ENCODE results near the gene AKR1A1. TPM values are rescaled to one million over a fixed set of nuclear protein-coding genes. Genes with fewer than 3 reads are reported as not detected.

The AKR1A1 gene
- total and polyA plus RNA-seq, 2 of the 8 experiments (the other 6 are each of a cell fraction or from before 2014, with no cell fraction given): 344 to 435 TPM

- Histone ChIP-seq H4K5ac (ENCODE audit: insufficient read length, low read depth, low read length) (no peak overlapping the region), H3K23ac (ENCODE audit: insufficient read length) (no peak overlapping the region), H4K20me1 (replicated peaks in 1 of 2; ENCODE audit: control insufficient read depth in 1 of 2, insufficient read depth in 2 of 2, low read length in 2 of 2) (peaks cover 36 to 40% of the 10 kb centered on the region in 2 experiments), H3K4me1 (replicated peaks in 1 of 4; ENCODE audit: control insufficient read depth in 3 of 4, insufficient read depth in 4 of 4, low read length in 3 of 4) (peaks cover 0 to 12% (median 1%) of the 10 kb centered on the region in 4 experiments; a peak in 4 of 7 replicates), H2BK20ac (ENCODE audit: low read length) (no peak overlapping the region), H3K56ac (replicated peaks; ENCODE audit: insufficient read length, low read depth, low read length) (peak overlapping the region; percentile 0), H3K9me3 (ENCODE audit: insufficient read depth in 2 of 2, low read depth in 1 of 2, low read length in 1 of 2) (no peaks in the 10 kb centered on the region), H4K91ac (replicated peaks; ENCODE audit: insufficient read length, low read length) (no peak overlapping the region), H2BK5ac (ENCODE audit: low read depth, low read length) (peak overlapping the region; percentile 96; the same call in 1 of the 2 replicates), H3K36me3 (ENCODE audit: control insufficient read depth in 2 of 4, insufficient read depth in 4 of 4, low read length in 3 of 4) (peaks cover 0 to 17% (median 5%) of the 10 kb centered on the region in 4 experiments; a peak in 3 of 8 replicates), H2BK12ac (ENCODE audit: low read depth, low read length) (peak overlapping the region; percentile 93; the same call in 1 of the 2 replicates), H3K27me3 (replicated peaks in 1 of 4; ENCODE audit: control insufficient read depth in 3 of 4, extremely low read depth in 1 of 4, insufficient read depth in 3 of 4, low read length in 3 of 4) (no peaks in the 10 kb centered on the region), H3K14ac (ENCODE audit: insufficient read length) (no peak overlapping the region), H3K4ac (replicated peaks; ENCODE audit: insufficient read length, low read depth, low read length) (no peak overlapping the region), H3K9ac (replicated peaks in 1 of 4; ENCODE audit: extremely low read depth in 1 of 4, low read depth in 3 of 4, low read length in 3 of 4) (peak overlapping the region; percentile 98 to 100 (median 100)), H3K4me2 (ENCODE audit: insufficient read depth in 1 of 2, low read depth in 2 of 2, low read length in 2 of 2) (peak overlapping the region; percentile 78 to 93), H3K27ac (ENCODE audit: low read depth, low read length) (peak overlapping the region; percentile 97), H2BK15ac (ENCODE audit: low read length) (no peak overlapping the region), H2BK120ac (replicated peaks; ENCODE audit: low read depth, low read length) (no peak overlapping the region), H3K18ac (ENCODE audit: extremely low read depth, low read length) (no peak overlapping the region), H3K4me3 (ENCODE audit: extremely low read depth in 1 of 4, insufficient read depth in 2 of 4, low read depth in 3 of 4, low read length in 4 of 4) (peak overlapping the region; percentile 82 to 100 (median 94)), H4K8ac (ENCODE audit: extremely low read depth, insufficient read depth, low read length) (no peak overlapping the region; the same call in 1 of the 2 replicates), H3K79me2 (ENCODE audit: control insufficient read depth in 1 of 2, insufficient read depth in 2 of 2, low read length in 2 of 2) (peaks cover 53 to 61% of the 10 kb centered on the region in 2 experiments), H3K79me1 (ENCODE audit: low read depth, low read length) (no peaks in the 10 kb centered on the region), H2AFZ (ENCODE audit: low read length) (no peak overlapping the region), H3K23me2 (ENCODE audit: low read depth, low read length) (peaks cover 12% of the 10 kb centered on the region), H2AK5ac (ENCODE audit: low read depth, low read length) (peak overlapping the region; percentile 97; the same call in 1 of the 2 replicates)
- DNase-seq (ENCODE audit: low read depth in 1 of 2, low spot score in 2 of 2) (no peak), FAIRE-seq (no peak)
- no peak for TF ChIP-seq CBX8 (IDR thresholded peaks at IDR 0.05; ENCODE audit: borderline replicate concordance, low read depth, low read length)
- no peak for TF ChIP-seq RFX5 (IDR thresholded peaks at IDR 0.05; ENCODE audit: borderline replicate concordance, low read depth, low read length)
- no peak for TF ChIP-seq KDM1A (IDR thresholded peaks at IDR 0.05; ENCODE audit: borderline replicate concordance, low read length)
- TF ChIP-seq KDM4A (IDR thresholded peaks at IDR 0.05; ENCODE audit: low read depth, low read length, severe bottlenecking): no peak
- TF ChIP-seq JUN (IDR thresholded peaks at IDR 0.05; ENCODE audit: low read depth, low read length): no peak
- TF ChIP-seq JUND (IDR thresholded peaks at IDR 0.05; ENCODE audit: low read length): no peak
- TF ChIP-seq YY1 (IDR thresholded peaks at IDR 0.05; ENCODE audit: low read depth, low read length): no peak
- TF ChIP-seq RAD21 (IDR thresholded peaks at IDR 0.05 in 1 of 2, conservative IDR thresholded peaks at IDR 0.05 in 1 of 2; ENCODE audit: low read depth in 2 of 2, low read length in 2 of 2): no peak
- no peak for TF ChIP-seq HDAC6 (IDR thresholded peaks at IDR 0.05; ENCODE audit: low read depth, low read length)
- TF ChIP-seq GABPA (IDR thresholded peaks at IDR 0.05; ENCODE audit: borderline replicate concordance, insufficient read depth, low read length): no peak
- no peak for TF ChIP-seq EGR1 (IDR thresholded peaks at IDR 0.05; ENCODE audit: borderline replicate concordance, low read depth, low read length)
- POLR2A ChIA-PET (ENCODE audit: partially characterized antibody): interaction anchor here (0.6 to 13.7 kb wide), 40 partner anchors 9 to 1126 kb away, joined by 3 to 181 read pairs (median 7); partner anchors contain the start of genes AKR1A1, CCDC163, CCDC17 and EIF2B3
- CTCF ChIA-PET (ENCODE audit: partially characterized antibody): interaction anchor here (0.6 to 1.0 kb wide), 3 partner anchors 15 to 93 kb away, joined by 3 read pairs; no protein-coding TSS in a partner anchor
- WGBS, 2 experiments (ENCODE audit: extremely low coverage in 1 of 2, insufficient coverage in 1 of 2, insufficient read length in 1 of 2, insufficient replicate concordance in 2 of 2, low coverage in 1 of 2, low lambda C conversion rate in 2 of 2, missing lambda C conversion rate in 1 of 2): 2% methylated on average over 5 of the region's 5 CpGs; no CpG with 5 or more reads in 1 of the 2 experiments
Observed at GRCh38 chr1:45585110-45585426, 34.4 kb downstream of the AKR1A1 start.
